ENCODE data around the gene PTPRJ.

PTPRJ gene

DNA sequence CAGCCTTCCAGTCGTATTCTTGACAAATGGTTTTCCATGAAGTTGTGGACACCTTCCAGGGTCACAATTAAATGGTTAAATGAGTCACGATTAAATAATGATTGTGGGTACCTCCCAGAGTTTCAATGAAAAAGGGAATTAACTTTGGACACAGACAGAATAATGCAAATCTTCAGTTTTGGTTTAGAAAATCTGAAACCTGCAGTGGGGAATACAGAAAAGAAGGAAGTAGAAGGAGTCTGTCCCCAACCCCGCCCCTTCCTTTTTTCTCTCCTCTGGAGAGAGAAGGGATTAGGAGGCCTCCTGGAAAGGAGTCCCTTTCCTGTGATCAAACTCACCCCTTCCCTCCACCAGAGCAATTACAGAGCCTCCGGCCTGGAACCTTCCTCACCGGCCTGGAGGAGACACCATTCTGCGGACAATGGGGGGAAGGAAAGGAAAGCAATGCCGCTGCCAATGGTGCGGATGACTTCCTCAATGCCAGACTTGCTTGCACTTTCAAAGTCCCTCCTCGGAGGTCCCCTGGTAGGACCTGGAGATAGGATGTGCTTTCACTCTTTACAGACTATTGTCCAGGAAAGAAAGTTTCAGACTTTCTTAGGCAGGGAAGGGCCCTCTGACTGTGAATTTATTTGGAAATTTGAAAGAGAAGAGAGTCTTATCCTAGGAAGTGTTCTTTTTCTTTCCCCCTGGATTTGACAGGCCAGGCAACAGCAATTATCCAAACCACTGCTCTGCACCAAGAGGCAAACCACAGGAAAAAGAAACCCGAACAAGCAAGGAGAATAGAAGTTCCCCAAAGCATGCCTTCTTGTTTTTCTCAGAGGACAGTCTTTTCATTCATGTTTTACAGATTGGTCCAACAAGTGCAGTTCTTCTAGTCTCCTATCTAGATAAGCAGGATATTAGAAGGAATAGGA is 86.8 kb downstream of the PTPRJ start:
- Histone ChIP-seq H3K4me3 (replicated peaks; ENCODE audit: low read depth, low read length) (no peak overlapping the region), H3K27me3 (replicated peaks; ENCODE audit: control insufficient read depth, insufficient read depth, low read length) (no peaks in the 10 kb centered on the region), H3K36me3 (ENCODE audit: control insufficient read depth, insufficient read depth, low read length) (no peaks in the 10 kb centered on the region)
- TF ChIP-seq, protein P1, sequence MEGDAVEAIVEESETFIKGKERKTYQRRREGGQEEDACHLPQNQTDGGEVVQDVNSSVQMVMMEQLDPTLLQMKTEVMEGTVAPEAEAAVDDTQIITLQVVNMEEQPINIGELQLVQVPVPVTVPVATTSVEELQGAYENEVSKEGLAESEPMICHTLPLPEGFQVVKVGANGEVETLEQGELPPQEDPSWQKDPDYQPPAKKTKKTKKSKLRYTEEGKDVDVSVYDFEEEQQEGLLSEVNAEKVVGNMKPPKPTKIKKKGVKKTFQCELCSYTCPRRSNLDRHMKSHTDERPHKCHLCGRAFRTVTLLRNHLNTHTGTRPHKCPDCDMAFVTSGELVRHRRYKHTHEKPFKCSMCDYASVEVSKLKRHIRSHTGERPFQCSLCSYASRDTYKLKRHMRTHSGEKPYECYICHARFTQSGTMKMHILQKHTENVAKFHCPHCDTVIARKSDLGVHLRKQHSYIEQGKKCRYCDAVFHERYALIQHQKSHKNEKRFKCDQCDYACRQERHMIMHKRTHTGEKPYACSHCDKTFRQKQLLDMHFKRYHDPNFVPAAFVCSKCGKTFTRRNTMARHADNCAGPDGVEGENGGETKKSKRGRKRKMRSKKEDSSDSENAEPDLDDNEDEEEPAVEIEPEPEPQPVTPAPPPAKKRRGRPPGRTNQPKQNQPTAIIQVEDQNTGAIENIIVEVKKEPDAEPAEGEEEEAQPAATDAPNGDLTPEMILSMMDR (IDR thresholded peaks at IDR 0.05; ENCODE audit: insufficient read depth, low read length, poor library complexity, severe bottlenecking) = no peak
- no peak for DNase-seq (ENCODE audit: extremely low read depth, insufficient read length)

DNA sequence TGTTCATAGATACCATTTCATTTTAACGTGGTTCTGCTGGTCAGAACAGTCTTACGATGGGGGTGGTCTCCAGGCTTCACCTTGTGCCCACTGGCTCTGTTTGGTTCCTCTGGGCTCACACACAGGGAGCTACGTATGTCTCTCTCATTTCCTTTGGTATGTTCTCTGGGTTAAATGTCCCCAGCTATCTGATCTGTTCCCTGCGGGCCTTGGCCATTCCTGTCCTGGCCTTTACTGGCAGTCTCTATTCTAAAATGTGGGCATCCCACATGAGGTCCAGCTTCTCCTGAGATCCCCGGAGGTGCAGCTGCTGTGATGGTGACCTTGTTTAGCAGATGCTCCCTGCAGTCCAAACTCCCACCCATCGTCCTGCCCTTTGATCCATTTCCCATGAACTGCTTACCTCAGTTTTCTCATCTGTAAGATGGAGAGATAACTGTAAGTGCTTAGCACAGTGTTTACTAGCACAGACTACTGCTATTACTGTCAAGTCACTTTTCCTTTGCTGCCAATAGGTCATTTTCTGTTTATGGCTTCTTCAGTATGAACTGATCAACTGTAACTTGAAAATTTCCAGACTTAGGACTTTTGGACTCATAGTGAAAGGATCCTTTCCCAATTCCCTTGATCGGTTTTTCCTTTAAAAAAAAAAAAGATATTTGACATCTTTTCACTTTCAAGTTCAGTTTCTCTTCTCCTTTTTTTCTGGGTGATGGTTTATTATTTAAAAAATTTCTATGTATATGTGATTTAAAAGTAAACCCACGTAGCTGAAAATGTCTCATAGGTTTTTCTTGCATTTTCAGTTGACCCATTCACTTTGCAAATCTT is 92.9 kb downstream of the PTPRJ start:
- DNase-seq (ENCODE audit: extremely low read depth, insufficient read length) = peak; percentile 52
- TF ChIP-seq, protein P1 (IDR thresholded peaks at IDR 0.05; ENCODE audit: insufficient read depth, low read length, poor library complexity, severe bottlenecking) = no peak
- Histone ChIP-seq H3K36me3 (ENCODE audit: control insufficient read depth, insufficient read depth, low read length) (no peaks in the 10 kb centered on the region), H3K4me3 (replicated peaks; ENCODE audit: low read depth, low read length) (no peak overlapping the region), H3K27me3 (replicated peaks; ENCODE audit: control insufficient read depth, insufficient read depth, low read length) (no peaks in the 10 kb centered on the region)

DNA sequence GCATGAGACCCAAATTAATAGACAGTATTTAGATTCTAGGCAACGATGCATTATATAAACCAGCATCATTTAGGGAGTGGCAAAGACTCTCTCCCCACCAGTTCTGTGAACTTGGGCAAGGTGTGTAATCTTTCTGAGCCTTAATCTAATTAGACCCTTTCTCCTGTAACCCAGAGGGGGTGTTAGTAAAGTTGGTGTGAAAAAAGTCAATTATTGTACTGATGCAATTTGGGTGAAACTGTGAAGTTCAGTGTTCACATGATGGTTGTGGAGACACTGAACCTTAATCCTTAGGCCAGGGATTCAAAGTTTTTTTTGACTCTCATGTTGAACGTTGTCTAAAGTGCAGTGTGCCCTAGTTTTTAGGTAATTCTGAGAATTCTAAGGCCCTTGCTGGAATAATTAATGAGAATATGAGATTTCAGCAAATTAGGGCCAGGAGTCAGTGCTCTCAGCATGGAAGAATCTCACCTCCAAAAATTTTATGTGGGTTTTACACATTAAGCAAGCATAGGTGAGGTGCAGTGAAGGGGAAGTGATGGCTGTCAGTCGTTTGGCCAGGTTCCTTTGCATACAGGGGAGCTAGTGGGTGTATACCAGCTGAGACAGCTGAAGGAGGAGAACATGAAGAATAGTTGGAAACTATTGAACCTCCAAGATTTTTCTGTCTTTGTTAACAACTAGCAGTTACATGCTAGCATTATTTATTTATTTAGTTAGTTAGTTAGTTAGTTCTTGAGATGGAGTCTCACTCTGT is 94.2 kb downstream of the PTPRJ start:
- no peak for DNase-seq (ENCODE audit: extremely low read depth, insufficient read length)
- no peak overlapping the region for H3K4me3 ChIP-seq (replicated peaks; ENCODE audit: low read depth, low read length)
- TF ChIP-seq, protein P1 (IDR thresholded peaks at IDR 0.05; ENCODE audit: insufficient read depth, low read length, poor library complexity, severe bottlenecking) = no peak

DNA sequence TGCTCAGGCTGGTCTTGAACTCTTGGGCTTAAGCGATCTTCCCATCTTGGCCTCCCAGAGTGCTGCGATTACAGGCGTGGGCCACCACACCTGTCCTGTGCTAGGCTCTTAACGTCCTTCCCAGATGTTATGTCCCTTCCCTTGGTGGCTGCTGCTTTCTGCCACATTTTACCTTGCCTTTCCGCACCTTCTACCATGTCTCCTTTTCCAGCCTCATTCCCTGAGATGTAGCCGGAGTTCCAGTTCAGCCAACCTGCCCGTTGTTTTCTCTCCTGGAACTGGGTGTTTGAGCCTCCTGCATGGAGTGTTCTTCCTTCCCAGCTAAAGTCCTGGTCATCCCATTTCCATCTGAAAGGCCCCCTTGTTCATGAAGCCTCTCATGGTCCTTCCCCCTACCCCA is 95.3 kb downstream of the PTPRJ start:
- Histone ChIP-seq H3K27me3 (replicated peaks; ENCODE audit: control insufficient read depth, insufficient read depth, low read length) (no peaks in the 10 kb centered on the region), H3K36me3 (ENCODE audit: control insufficient read depth, insufficient read depth, low read length) (no peaks in the 10 kb centered on the region), H3K4me3 (replicated peaks; ENCODE audit: low read depth, low read length) (no peak overlapping the region)
- TF ChIP-seq, protein P1 (IDR thresholded peaks at IDR 0.05; ENCODE audit: insufficient read depth, low read length, poor library complexity, severe bottlenecking) = no peak
- DNase-seq (ENCODE audit: extremely low read depth, insufficient read length) = no peak

More for the DNA sequence above, 94.2 kb downstream of the PTPRJ start:
- Histone ChIP-seq H3K36me3 (ENCODE audit: control insufficient read depth, insufficient read depth, low read length) (no peaks in the 10 kb centered on the region), H3K27me3 (replicated peaks; ENCODE audit: control insufficient read depth, insufficient read depth, low read length) (no peaks in the 10 kb centered on the region)

DNA sequence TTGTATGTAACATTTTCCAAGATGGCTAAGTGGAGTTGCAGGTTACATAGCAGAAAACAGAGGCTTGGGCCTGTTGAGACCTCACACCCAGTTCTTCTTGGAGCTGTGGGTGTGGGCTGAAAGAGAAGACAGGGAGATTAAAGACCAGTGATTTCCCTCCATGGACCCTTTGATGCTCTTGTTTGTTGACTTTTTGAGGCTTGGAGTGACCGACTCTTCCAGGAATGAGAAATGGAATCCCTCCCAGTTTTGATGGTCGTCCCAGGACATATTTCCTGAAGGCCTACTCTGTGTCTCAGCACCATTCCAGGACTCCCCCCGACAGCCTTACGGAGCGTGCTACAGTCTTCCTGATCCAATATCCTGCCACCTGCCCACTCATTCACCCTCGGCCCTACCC is 96.9 kb downstream of the PTPRJ start:
- TF ChIP-seq, protein P1 (IDR thresholded peaks at IDR 0.05; ENCODE audit: insufficient read depth, low read length, poor library complexity, severe bottlenecking) = no peak
- no peaks in the 10 kb centered on the region for H3K27me3 ChIP-seq (replicated peaks; ENCODE audit: control insufficient read depth, insufficient read depth, low read length)
- DNase-seq (ENCODE audit: extremely low read depth, insufficient read length) = no peak

More for the DNA sequence above, 96.9 kb downstream of the PTPRJ start:
- Histone ChIP-seq H3K36me3 (ENCODE audit: control insufficient read depth, insufficient read depth, low read length) (no peaks in the 10 kb centered on the region), H3K4me3 (replicated peaks; ENCODE audit: low read depth, low read length) (no peak overlapping the region)

Data from GM06990 (cell line).